ENCODE results near the gene BBS7. TPM values are rescaled to one million over a fixed set of nuclear protein-coding genes. Genes with fewer than 3 reads are reported as not detected.
A peak's percentile ranks its signal among the peaks of the same experiment; 100 is the strongest.

Gene BBS7, protein sequence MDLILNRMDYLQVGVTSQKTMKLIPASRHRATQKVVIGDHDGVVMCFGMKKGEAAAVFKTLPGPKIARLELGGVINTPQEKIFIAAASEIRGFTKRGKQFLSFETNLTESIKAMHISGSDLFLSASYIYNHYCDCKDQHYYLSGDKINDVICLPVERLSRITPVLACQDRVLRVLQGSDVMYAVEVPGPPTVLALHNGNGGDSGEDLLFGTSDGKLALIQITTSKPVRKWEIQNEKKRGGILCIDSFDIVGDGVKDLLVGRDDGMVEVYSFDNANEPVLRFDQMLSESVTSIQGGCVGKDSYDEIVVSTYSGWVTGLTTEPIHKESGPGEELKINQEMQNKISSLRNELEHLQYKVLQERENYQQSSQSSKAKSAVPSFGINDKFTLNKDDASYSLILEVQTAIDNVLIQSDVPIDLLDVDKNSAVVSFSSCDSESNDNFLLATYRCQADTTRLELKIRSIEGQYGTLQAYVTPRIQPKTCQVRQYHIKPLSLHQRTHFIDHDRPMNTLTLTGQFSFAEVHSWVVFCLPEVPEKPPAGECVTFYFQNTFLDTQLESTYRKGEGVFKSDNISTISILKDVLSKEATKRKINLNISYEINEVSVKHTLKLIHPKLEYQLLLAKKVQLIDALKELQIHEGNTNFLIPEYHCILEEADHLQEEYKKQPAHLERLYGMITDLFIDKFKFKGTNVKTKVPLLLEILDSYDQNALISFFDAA
- total RNA-seq (10 to 100 TPM; 16.6 to 17.5 TPM), polyA plus RNA-seq (10 to 100 TPM in 1 of 2 donors, 1 to 10 TPM in 1; 7.0 to 10.4 TPM)
- long read RNA-seq, donor 1, partial matches to known transcripts, result 15 of 26 reads
- long read RNA-seq, donor 1, other reads (novel, unspliced or antisense), result 6 of 26 reads
- long read RNA-seq, donor 2, partial matches to known transcripts, result 1 of 14 reads
- long read RNA-seq, donor 2, other reads (novel, unspliced or antisense), result 9 of 14 reads

DNA sequence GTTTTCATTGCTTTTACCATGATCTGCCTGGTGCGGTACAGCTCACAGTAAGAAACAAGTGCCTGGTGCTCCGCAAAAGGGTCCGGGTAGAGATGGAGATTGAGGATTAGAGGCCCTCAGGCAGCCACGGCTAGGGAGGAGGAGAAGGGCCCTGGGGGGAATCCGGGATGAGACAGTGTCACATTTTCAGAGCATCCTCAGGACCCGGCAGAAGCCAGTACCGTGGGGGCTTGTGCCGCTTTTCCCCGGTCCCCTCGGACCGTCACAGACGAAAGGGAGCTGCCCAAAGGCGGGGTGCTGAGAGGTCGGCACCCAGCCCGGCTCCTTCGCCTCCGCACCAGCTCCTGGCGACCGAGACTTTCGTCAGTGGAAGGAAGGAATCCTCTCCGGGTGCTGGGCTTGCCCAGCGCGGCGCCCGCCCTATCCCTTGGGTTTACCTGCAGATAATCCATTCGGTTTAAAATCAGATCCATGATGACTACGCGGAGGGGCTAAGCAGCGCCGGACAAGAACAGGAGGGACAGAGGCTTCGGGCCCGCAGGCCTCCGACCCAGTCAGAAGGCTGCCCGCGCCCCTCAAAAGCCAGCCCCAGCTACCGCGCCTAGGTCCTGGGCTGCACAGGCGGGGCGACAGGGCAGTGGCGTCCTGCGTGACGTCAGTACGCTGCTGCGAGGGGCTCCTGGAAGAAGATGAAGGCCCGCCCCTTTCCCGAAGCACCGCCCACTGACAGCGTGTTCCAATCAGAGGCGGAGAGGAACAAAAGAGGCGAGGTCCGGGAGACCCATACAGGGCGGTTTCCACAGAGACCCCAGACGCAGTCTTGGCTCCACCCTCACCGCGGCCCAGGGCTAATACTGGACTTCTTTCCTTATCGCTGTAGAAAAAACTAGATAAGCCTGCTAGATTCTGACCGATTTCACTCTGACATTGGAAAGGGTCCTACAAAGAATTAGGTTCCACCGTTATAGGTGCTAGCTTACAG, at the start of gene BBS7:
Gene BBS7, minus strand, starts transcription at position 634 of the 982 bp plus-strand sequence. Its CDS starts 161 bp downstream, at position 473.
- ATAC-seq (ENCODE audit: low FRiP score) (peak; percentile 99), DNase-seq (peak; percentile 99 to 100)
- peak within 1 kb of the TSS; percentile 54 to 88 for H3K27ac ChIP-seq (ENCODE audit: low read depth in 1 of 2, low read length in 2 of 2)
- WGBS, 2 donors, result 0% methylated on average over 58 of the region's 58 CpGs
- intact Hi-C loops (cut with DNase I), result loop anchor here (1.0 to 5.0 kb wide), 2 partner anchors 46 to 48 kb away; partner anchors contain the start of gene CCNA2 (in 1 of the 2)
- H3K27me3 ChIP-seq (ENCODE audit: control insufficient read depth in 1 of 2, insufficient read depth in 2 of 2, low read length in 1 of 2), result no peaks in the 10 kb centered on the region
- H3K4me3 ChIP-seq (ENCODE audit: low read length in 2 of 2), result peak within 1 kb of the TSS; percentile 70 to 88
- no peaks in the 10 kb centered on the region for H3K36me3 ChIP-seq (ENCODE audit: control insufficient read depth in 1 of 2, insufficient read depth in 2 of 2, low read length in 1 of 2)
- H3K4me1 ChIP-seq (ENCODE audit: control insufficient read depth in 1 of 2, insufficient read depth in 2 of 2, low read length in 2 of 2), result no peaks in the 10 kb centered on the region
- H3K9me3 ChIP-seq (ENCODE audit: control insufficient read depth, low read length), result no peaks in the 10 kb centered on the region

DNA sequence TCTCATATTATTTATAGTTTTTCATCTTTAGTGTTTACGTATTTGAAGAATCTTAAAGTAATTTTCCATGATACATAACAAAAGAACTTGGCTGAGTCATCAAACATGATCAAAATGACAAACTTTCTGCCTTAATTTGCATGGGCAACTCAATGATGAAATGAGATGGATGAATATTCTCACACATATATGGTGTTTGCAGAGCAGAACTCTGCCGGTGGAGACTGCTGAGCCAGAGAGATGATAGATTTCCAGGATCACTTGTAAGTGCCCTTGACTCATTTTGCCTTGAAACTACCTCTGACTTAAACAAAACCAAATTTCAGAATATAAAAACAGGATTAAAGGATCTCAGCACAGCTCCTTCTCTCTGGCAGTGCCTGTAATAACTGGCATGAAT, 43.4 kb upstream of the BBS7 start:
- WGBS, 2 donors, result 66 to 71% methylated on average over 2 of the region's 2 CpGs
- Histone ChIP-seq H3K4me3 (ENCODE audit: low read length in 2 of 2) (no peak overlapping the region), H3K27me3 (ENCODE audit: control insufficient read depth in 1 of 2, insufficient read depth in 2 of 2, low read length in 1 of 2) (no peaks in the 10 kb centered on the region), H3K36me3 (ENCODE audit: control insufficient read depth in 1 of 2, insufficient read depth in 2 of 2, low read length in 1 of 2) (no peaks in the 10 kb centered on the region), H3K4me1 (ENCODE audit: control insufficient read depth in 1 of 2, insufficient read depth in 2 of 2, low read length in 2 of 2) (no peaks in the 10 kb centered on the region), H3K9me3 (ENCODE audit: control insufficient read depth, low read length) (no peaks in the 10 kb centered on the region), H3K27ac (ENCODE audit: low read depth in 1 of 2, low read length in 2 of 2) (no peak overlapping the region)
- ATAC-seq (ENCODE audit: low FRiP score) (no peak), DNase-seq (no peak)
- intact Hi-C loops (cut with DNase I), result no loop called here

DNA sequence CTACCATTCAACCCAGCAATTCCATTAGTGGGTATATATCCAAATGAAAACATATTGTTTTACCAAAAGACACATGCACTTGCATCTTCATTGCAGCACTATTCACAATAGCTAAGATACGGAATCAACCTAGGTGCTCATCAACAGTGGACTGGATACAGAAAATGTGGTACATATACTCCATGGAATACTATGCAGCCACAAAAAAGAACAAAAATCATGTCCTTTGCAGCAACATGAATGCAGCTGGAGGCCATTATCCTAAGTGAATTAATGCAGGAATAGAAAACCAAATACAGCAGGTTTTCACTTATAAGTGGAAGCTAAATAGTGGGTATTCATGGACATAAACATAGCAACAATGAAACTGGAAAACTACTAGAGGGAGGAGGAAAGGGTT, 38.1 kb upstream of the BBS7 start:
- WGBS, 2 donors, result 97% methylated on average over 1 of the region's 1 CpG
- no peaks in the 10 kb centered on the region for H3K36me3 ChIP-seq (ENCODE audit: control insufficient read depth in 1 of 2, insufficient read depth in 2 of 2, low read length in 1 of 2)
- no peak for DNase-seq
- intact Hi-C loops (cut with DNase I), result no loop called here
- no peaks in the 10 kb centered on the region for H3K4me1 ChIP-seq (ENCODE audit: control insufficient read depth in 1 of 2, insufficient read depth in 2 of 2, low read length in 2 of 2)
- no peak overlapping the region for H3K4me3 ChIP-seq (ENCODE audit: low read length in 2 of 2)
- no peaks in the 10 kb centered on the region for H3K27me3 ChIP-seq (ENCODE audit: control insufficient read depth in 1 of 2, insufficient read depth in 2 of 2, low read length in 1 of 2)
- H3K9me3 ChIP-seq (ENCODE audit: control insufficient read depth, low read length), result no peaks in the 10 kb centered on the region
- no peak overlapping the region for H3K27ac ChIP-seq (ENCODE audit: low read depth in 1 of 2, low read length in 2 of 2)
- no peak for ATAC-seq (ENCODE audit: low FRiP score)

- DNase-seq, result no peak
- peak; percentile 60 for ATAC-seq (ENCODE audit: low FRiP score)
These were observed 30.1 kb upstream of the BBS7 start for GRCh38 chr4:121900132-121900983.

GRCh38 chr4:121898150-121898549, 27.9 kb upstream of the BBS7 start:
- intact Hi-C loops (cut with DNase I), result no loop called here

More at GRCh38 chr4:121900132-121900983, 30.1 kb upstream of the BBS7 start:
- intact Hi-C loops (cut with DNase I), result loop anchor here in 1 of 2 donors (2.0 kb wide), 1 partner anchor 676 kb away; no protein-coding TSS in a partner anchor
- Histone ChIP-seq H3K4me1 (ENCODE audit: control insufficient read depth in 1 of 2, insufficient read depth in 2 of 2, low read length in 2 of 2) (no peaks in the 10 kb centered on the region), H3K9me3 (ENCODE audit: control insufficient read depth, low read length) (no peaks in the 10 kb centered on the region), H3K4me3 (ENCODE audit: low read length in 2 of 2) (no peak overlapping the region), H3K27me3 (ENCODE audit: control insufficient read depth in 1 of 2, insufficient read depth in 2 of 2, low read length in 1 of 2) (no peaks in the 10 kb centered on the region), H3K27ac (ENCODE audit: low read depth in 1 of 2, low read length in 2 of 2) (no peak overlapping the region), H3K36me3 (ENCODE audit: control insufficient read depth in 1 of 2, insufficient read depth in 2 of 2, low read length in 1 of 2) (no peaks in the 10 kb centered on the region)
- 58 to 61% methylated on average over 4 of the region's 4 CpGs for WGBS, 2 donors

GRCh38 chr4:121888134-121888533, 17.9 kb upstream of the BBS7 start:
- ATAC-seq (ENCODE audit: low FRiP score), result no peak
- 97 to 100% methylated on average over 1 of the region's 1 CpG for WGBS, 2 donors
- H3K4me3 ChIP-seq (ENCODE audit: low read length in 2 of 2), result no peak overlapping the region

More at GRCh38 chr4:121898150-121898549, 27.9 kb upstream of the BBS7 start:
- no peaks in the 10 kb centered on the region for H3K9me3 ChIP-seq (ENCODE audit: control insufficient read depth, low read length)
- DNase-seq (no peak), ATAC-seq (ENCODE audit: low FRiP score) (no peak)
- no peaks in the 10 kb centered on the region for H3K27me3 ChIP-seq (ENCODE audit: control insufficient read depth in 1 of 2, insufficient read depth in 2 of 2, low read length in 1 of 2)
- H3K4me1 ChIP-seq (ENCODE audit: control insufficient read depth in 1 of 2, insufficient read depth in 2 of 2, low read length in 2 of 2), result no peaks in the 10 kb centered on the region
- no peaks in the 10 kb centered on the region for H3K36me3 ChIP-seq (ENCODE audit: control insufficient read depth in 1 of 2, insufficient read depth in 2 of 2, low read length in 1 of 2)
- no peak overlapping the region for H3K4me3 ChIP-seq (ENCODE audit: low read length in 2 of 2)
- H3K27ac ChIP-seq (ENCODE audit: low read depth in 1 of 2, low read length in 2 of 2), result no peak overlapping the region
- 34 to 39% methylated on average over 6 of the region's 6 CpGs for WGBS, 2 donors

GRCh38 chr4:121885115-121885514, 14.8 kb upstream of the BBS7 start:
- no peaks in the 10 kb centered on the region for H3K9me3 ChIP-seq (ENCODE audit: control insufficient read depth, low read length)
- WGBS, 2 donors, result 90 to 95% methylated on average over 2 of the region's 2 CpGs
- intact Hi-C loops (cut with DNase I), result no loop called here

More at GRCh38 chr4:121888134-121888533, 17.9 kb upstream of the BBS7 start:
- intact Hi-C loops (cut with DNase I), result no loop called here
- no peak overlapping the region for H3K27ac ChIP-seq (ENCODE audit: low read depth in 1 of 2, low read length in 2 of 2)
- H3K4me1 ChIP-seq (ENCODE audit: control insufficient read depth in 1 of 2, insufficient read depth in 2 of 2, low read length in 2 of 2), result no peaks in the 10 kb centered on the region
- no peaks in the 10 kb centered on the region for H3K36me3 ChIP-seq (ENCODE audit: control insufficient read depth in 1 of 2, insufficient read depth in 2 of 2, low read length in 1 of 2)
- no peak for DNase-seq
- no peaks in the 10 kb centered on the region for H3K9me3 ChIP-seq (ENCODE audit: control insufficient read depth, low read length)
- peaks cover 0 to 2% of the 10 kb centered on the region in 2 donors for H3K27me3 ChIP-seq (ENCODE audit: control insufficient read depth in 1 of 2, insufficient read depth in 2 of 2, low read length in 1 of 2)

More at GRCh38 chr4:121885115-121885514, 14.8 kb upstream of the BBS7 start:
- ATAC-seq (ENCODE audit: low FRiP score) (no peak), DNase-seq (no peak)
- Histone ChIP-seq H3K27me3 (ENCODE audit: control insufficient read depth in 1 of 2, insufficient read depth in 2 of 2, low read length in 1 of 2) (peaks cover 0 to 2% of the 10 kb centered on the region in 2 donors), H3K27ac (ENCODE audit: low read depth in 1 of 2, low read length in 2 of 2) (no peak overlapping the region), H3K36me3 (ENCODE audit: control insufficient read depth in 1 of 2, insufficient read depth in 2 of 2, low read length in 1 of 2) (no peaks in the 10 kb centered on the region), H3K4me3 (ENCODE audit: low read length in 2 of 2) (no peak overlapping the region), H3K4me1 (ENCODE audit: control insufficient read depth in 1 of 2, insufficient read depth in 2 of 2, low read length in 2 of 2) (no peaks in the 10 kb centered on the region)

Data from aorta (tissue), 5 donors.